Subcutaneous abdominal adipose tissue (tissue), 5 donors: ENCODE measurements around the gene RAD51.
"Not testable (repeated sequence)": the region's sequence is repeated elsewhere in the genome, so short reads cannot be mapped to it uniquely, and the experiment has no call there.

ENCODE experiments used
- H3K27ac ChIP-seq: one replicate; pipeline ENCODE4 v1.7.0; 2013; ENCODE audit warnings: low read depth, mild to moderate bottlenecking, inconsistent platforms, low read length, moderate library complexity
- H3K27me3 ChIP-seq, 5 donors: one replicate each; pipeline ENCODE4 v1.7.0; 2013; ENCODE audit warnings: low read length in 5 of 5, inconsistent platforms in 1 of 5; ENCODE audit not compliant: control insufficient read depth in 5 of 5, insufficient read depth in 4 of 5
- H3K36me3 ChIP-seq, 5 donors: one replicate each; pipeline ENCODE4 v1.7.0; 2013; ENCODE audit warnings: low read length in 5 of 5; ENCODE audit not compliant: control insufficient read depth in 5 of 5, insufficient read depth in 5 of 5
- H3K4me1 ChIP-seq, 5 donors: one replicate each; pipeline ENCODE4 v1.7.0; 2013; ENCODE audit warnings: low read length in 5 of 5, mild to moderate bottlenecking in 3 of 5, moderate library complexity in 1 of 5; ENCODE audit not compliant: control insufficient read depth in 5 of 5, insufficient read depth in 5 of 5
- H3K4me3 ChIP-seq, 5 donors: one replicate each; pipeline ENCODE4 v1.7.0; 2013; ENCODE audit warnings: low read length in 5 of 5, low read depth in 1 of 5
- H3K9ac ChIP-seq, 5 donors: one replicate each; pipeline ENCODE4 v1.7.0; 2013; ENCODE audit warnings: low read length in 5 of 5, mild to moderate bottlenecking in 4 of 5, moderate library complexity in 3 of 5
- H3K9me3 ChIP-seq, 5 donors: one replicate each; pipeline ENCODE4 v1.7.0; 2013; ENCODE audit warnings: low read length in 5 of 5; ENCODE audit not compliant: control insufficient read depth in 5 of 5
- donor health status: healthy.
- donor health status: healthy.
- donor health status: healthy.
- donor health status: healthy.
- donor health status: healthy.

RAD51 gene

DNA sequence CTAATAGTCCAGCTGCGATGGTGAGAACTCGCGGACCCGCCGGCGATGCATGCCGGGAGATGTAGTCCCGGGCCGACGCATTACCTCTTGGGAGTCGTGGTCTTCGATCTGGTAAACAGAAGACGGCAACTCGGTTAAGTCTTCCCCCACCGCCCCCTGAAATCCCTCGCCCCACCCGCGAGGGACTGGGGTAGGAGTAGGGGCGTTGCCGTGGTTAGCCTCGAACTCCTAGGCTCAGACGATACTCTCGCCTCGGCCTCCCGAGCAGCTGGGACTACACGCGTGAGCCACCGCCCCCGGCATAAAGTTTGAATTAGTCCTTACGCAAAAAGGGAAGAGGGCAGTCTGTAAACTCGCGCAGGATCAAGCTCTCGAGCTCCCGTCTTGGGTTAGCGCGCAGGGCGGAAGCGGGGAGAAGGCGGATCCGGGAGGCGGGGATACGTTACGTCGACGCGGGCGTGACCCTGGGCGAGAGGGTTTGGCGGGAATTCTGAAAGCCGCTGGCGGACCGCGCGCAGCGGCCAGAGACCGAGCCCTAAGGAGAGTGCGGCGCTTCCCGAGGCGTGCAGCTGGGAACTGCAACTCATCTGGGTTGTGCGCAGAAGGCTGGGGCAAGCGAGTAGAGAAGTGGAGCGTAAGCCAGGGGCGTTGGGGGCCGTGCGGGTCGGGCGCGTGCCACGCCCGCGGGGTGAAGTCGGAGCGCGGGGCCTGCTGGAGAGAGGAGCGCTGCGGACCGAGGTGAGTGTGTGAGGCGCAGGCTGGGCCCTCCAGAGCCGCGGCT, at the start of gene RAD51:
Gene RAD51, plus strand, starts transcription at position 487 of the 781 bp plus-strand sequence. CDS start 3,585 bp downstream, outside the sequence.
- Histone ChIP-seq H3K27me3 (no peaks in the 10 kb centered on the region), H3K4me3 (peak within 1 kb of the TSS; percentile 83 to 99 (median 93)), H3K27ac (peak within 1 kb of the TSS; percentile 96), H3K36me3 (peaks cover 0 to 8% (median 7%) of the 10 kb centered on the region in 5 donors), H3K4me1 (peaks cover 2 to 21% (median 18%) of the 10 kb centered on the region in 5 donors), H3K9ac (peak within 1 kb of the TSS; percentile 83 to 98 (median 93)), H3K9me3 (no peaks in the 10 kb centered on the region)

DNA sequence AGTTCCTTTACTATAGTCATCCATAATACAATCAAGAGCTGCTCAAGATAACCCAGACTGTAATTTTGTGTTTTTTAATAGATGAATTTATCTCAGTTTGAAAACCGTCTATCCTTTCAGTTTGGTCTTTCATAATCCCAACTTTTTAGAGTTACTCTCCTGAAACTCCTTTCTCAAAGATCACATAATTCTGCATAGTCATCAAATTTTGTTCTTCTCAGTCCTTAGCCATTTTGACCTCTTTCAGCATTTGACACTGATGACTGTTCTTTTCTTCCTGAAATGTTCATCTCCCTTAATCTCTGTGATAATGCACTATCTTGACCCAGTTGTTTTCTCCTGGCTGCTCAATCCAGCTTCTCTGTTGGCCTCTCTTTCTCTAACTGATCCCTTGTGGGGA, 47.5 kb upstream of the RAD51 start:
- Histone ChIP-seq H3K9ac (no peak overlapping the region), H3K4me3 (no peak overlapping the region), H3K27ac (no peak overlapping the region), H3K27me3 (no peaks in the 10 kb centered on the region), H3K9me3 (no peaks in the 10 kb centered on the region), H3K36me3 (no peaks in the 10 kb centered on the region), H3K4me1 (no peaks in the 10 kb centered on the region)

DNA sequence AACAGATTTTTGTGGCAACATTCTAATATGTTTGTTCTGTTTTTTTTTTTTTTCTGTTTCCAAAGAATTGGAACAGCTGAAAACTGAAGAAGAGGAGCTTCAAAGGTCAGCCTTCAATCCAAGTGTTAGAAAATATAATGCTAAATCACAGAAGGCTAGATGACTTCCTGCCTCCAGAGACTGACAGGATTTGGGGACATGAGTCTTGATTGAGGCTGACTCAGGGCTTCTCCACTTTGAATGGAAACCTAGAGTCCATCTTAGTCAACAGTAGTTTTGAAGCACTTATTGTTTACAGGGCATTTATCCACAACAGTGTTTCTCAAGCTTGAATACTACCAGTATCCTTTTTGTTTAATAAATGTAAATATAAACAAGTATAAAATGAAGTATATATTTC, 44.5 kb upstream of the RAD51 start:
- Histone ChIP-seq H3K9me3 (no peaks in the 10 kb centered on the region), H3K27me3 (no peaks in the 10 kb centered on the region), H3K9ac (no peak overlapping the region), H3K36me3 (no peaks in the 10 kb centered on the region), H3K4me1 (no peaks in the 10 kb centered on the region), H3K27ac (no peak overlapping the region), H3K4me3 (no peak overlapping the region)

DNA sequence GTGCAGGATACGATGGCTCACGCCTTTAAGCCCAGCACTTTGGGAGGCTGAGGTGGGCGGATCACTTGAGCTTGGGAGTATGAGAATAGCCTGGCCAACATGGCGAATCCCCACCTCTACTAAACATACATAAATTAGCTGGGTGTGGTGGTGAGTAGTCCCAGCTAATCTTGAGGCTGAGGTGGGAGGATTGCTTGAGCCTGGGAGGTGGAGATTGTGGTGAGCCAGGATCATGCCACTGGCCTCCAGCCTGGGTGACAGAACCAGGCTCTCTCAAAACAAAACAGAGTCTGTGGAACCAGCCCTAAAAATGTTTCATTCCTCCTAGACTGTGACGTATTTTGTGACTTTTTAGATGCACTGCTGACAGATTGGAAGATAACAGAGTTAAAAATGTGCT, 34.3 kb upstream of the RAD51 start:
- Histone ChIP-seq H3K4me1 (no peaks in the 10 kb centered on the region), H3K9me3 (no peaks in the 10 kb centered on the region), H3K9ac (no peak overlapping the region), H3K4me3 (no peak overlapping the region), H3K27ac (no peak overlapping the region), H3K27me3 (no peaks in the 10 kb centered on the region), H3K36me3 (no peaks in the 10 kb centered on the region)

DNA sequence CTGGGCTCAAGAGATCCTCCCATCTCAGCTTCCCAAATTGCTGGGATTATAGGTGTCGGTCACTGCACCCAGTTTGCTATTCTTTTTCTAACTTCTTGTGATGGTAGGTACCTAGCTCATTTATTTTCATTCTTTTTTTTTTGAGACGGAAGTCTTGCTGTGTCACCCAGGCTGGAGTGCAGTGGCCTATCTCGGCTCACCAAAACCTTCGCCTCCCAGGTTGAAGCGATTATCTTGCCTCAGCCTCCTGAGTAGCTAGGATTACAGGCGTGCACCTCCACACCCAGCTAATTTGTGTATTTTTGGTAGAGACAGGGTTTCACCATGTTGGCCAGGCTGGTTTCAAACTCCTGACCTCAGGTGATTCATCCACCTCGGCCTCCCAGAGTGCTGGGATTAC, 30.1 kb upstream of the RAD51 start:
- Histone ChIP-seq H3K4me1 (no peaks in the 10 kb centered on the region), H3K4me3 (no peak overlapping the region), H3K9me3 (no peaks in the 10 kb centered on the region), H3K27me3 (no peaks in the 10 kb centered on the region), H3K27ac (no peak overlapping the region), H3K36me3 (no peaks in the 10 kb centered on the region), H3K9ac (no peak overlapping the region)

GRCh38 chr15:40676290-40676689, 18.7 kb upstream of the RAD51 start:
- H3K9ac ChIP-seq, H3K9me3 ChIP-seq, H3K4me3 ChIP-seq, H3K36me3 ChIP-seq, H3K27ac ChIP-seq, H3K4me1 ChIP-seq, H3K27me3 ChIP-seq: not testable (repeated sequence)

GRCh38 chr15:40676906-40677305, 18.1 kb upstream of the RAD51 start:
- H3K4me1 ChIP-seq, H3K36me3 ChIP-seq, H3K27me3 ChIP-seq, H3K9ac ChIP-seq, H3K27ac ChIP-seq, H3K9me3 ChIP-seq, H3K4me3 ChIP-seq: not testable (repeated sequence)

DNA sequence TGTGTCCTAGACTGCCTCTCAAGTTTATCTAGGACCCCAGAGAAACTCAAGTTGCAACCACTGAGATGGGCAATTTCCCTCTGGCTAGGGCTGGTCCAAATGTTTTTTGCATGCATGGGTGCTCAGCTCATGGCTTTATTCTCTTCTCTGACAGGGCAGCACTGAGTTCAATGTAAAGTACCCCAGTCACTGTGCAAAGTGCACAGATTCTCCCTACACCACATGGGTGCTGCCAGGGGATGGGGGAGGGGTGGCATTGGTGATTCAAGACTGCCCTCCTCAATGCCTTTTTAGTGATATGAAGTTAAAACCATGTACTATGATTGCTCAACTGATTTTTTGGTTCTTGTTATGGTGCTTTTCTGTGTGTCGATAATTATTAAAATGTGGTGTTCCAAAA, 14.8 kb upstream of the RAD51 start:
- Histone ChIP-seq H3K4me3 (no peak overlapping the region), H3K36me3 (no peaks in the 10 kb centered on the region), H3K9me3 (no peaks in the 10 kb centered on the region), H3K27ac (no peak overlapping the region), H3K27me3 (no peaks in the 10 kb centered on the region), H3K4me1 (no peaks in the 10 kb centered on the region), H3K9ac (no peak overlapping the region)

DNA sequence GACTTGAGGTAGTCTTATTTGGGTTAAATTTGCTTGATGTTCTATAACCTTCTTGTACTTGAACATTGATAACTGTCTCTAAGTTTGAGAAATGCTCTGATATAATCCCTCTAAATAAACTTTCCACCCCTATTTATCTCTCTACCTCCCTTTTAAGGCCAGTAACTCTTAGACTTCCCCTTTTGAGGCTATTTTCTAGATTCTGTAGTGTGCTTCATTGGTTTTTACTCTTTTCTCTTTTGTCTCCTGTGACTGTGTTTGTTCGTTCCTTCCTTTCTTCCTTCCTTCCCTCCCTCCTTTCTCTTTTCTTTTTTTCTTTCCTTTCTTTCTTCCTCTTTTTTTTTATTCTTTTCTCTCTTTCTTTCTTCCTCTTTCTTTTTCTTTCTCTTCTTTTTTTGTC, 14.0 kb upstream of the RAD51 start:
- H3K27ac ChIP-seq, H3K4me1 ChIP-seq: not testable (repeated sequence)

DNA sequence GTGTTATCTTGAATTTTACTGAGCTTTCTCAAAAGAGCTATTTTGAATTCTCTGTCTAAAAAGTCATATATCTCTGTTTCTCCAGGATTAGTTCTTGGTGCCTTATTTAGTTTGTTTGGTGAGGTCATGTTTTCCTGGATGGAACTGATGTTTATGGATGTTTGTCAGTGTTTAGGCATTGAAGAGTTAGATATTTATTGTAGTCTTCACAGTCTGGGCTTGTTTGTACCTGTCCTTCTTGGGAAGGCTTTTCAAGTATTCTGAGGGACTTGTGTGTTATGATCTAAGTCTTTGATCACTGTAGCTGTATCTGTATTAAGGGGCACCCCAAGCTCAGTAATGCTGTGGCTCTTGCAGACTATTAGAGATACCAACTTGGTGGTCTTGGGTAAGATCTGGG, 10.6 kb upstream of the RAD51 start:
- Histone ChIP-seq H3K9ac (no peak overlapping the region), H3K36me3 (no peaks in the 10 kb centered on the region), H3K27me3 (no peaks in the 10 kb centered on the region), H3K9me3 (no peaks in the 10 kb centered on the region), H3K4me3 (no peak overlapping the region), H3K27ac (no peak overlapping the region), H3K4me1 (no peaks in the 10 kb centered on the region)

More for the DNA sequence above, 14.0 kb upstream of the RAD51 start:
- H3K4me3 ChIP-seq, H3K9me3 ChIP-seq, H3K36me3 ChIP-seq, H3K27me3 ChIP-seq: not testable (repeated sequence)
- H3K9ac ChIP-seq: peak overlapping the region in 1 of 5 donors; percentile 11
